Nephron (organoid): ENCODE results near the gene WDR5.

Experiments
- H3K27ac Mint-ChIP-seq, 3 experiments: 2 replicates each; pipeline ENCODE4 v1.8.0; 2020; ENCODE audit warnings: mixed read lengths in 3 of 3, mild to moderate bottlenecking in 2 of 3, moderate library complexity in 1 of 3
- H3K27me3 Mint-ChIP-seq: 2 replicates; pipeline ENCODE4 v1.8.0; 2021; ENCODE audit warnings: low read depth, mild to moderate bottlenecking, moderate library complexity, mixed read lengths
- H3K36me3 Mint-ChIP-seq: 2 replicates; pipeline ENCODE4 v1.8.0; 2020; ENCODE audit warnings: low read depth, mixed read lengths
- H3K4me1 Mint-ChIP-seq: 2 replicates; pipeline ENCODE4 v1.8.0; 2020; ENCODE audit warnings: mixed read lengths
- H3K4me3 Mint-ChIP-seq, 3 experiments: 2 replicates each; pipeline ENCODE4 v1.8.0; 2020; ENCODE audit warnings: mild to moderate bottlenecking in 3 of 3, mixed read lengths in 3 of 3, moderate library complexity in 2 of 3
- H3K9me3 Mint-ChIP-seq: 2 replicates; pipeline ENCODE4 v1.8.0; 2020; ENCODE audit warnings: mixed read lengths
- CTCF ChIP-seq, 3 experiments: fragments of 200-600 bp; sonication (generic); IDR thresholded peaks; one replicate each; pipeline ENCODE4 v1.5.0; 2021; ENCODE audit warnings: antibody characterized with exemption in 3 of 3; ENCODE audit not compliant: unreplicated experiment in 3 of 3

Gene WDR5

DNA sequence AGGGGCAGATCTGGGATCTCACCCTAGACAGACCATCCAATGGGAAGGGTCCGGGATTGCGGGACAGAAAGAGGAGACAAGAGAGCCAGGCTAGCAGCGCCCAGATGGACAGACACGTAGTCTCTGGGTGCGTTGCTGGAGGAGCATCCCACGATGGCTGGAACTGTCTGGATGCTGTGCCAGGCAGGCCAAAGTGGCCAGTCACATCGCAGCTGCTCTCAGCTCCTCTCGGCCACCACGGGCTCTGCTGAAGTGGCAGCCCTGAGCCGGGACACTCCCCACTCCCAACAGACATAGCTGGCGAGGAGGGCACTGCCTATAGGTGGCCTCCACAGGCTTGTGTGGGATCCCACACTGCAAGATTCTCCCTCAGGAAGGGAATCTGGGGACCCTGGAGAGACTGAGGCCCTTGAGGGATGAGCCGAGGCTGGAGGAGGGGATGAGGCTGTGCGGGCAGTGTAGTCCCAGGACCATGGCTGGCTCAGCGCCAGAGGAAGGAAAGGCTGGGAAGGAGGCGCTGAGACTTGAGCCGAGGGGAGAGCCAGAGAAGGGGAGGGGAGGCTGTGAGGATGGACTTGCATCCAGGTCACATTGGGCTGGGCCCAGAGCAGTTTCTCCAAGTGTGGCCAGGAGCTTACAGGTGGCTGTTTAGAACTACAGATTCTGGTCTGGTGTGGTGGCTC is 10.3 kb upstream of the WDR5 start:
- Mint-ChIP-seq H3K27ac (no peak overlapping the region), H3K36me3 (no peaks in the 10 kb centered on the region), H3K4me3 (no peak overlapping the region), H3K27me3 (no peaks in the 10 kb centered on the region), H3K9me3 (no peaks in the 10 kb centered on the region), H3K4me1 (peaks cover 19% of the 10 kb centered on the region)
- TF ChIP-seq CTCF (IDR thresholded peaks at IDR 0.05; ENCODE audit: unreplicated experiment in 3 of 3), result no peak

- no peaks in the 10 kb centered on the region for H3K27me3 Mint-ChIP-seq
- H3K4me3 Mint-ChIP-seq, result no peak overlapping the region
- TF ChIP-seq CTCF (IDR thresholded peaks at IDR 0.05; ENCODE audit: unreplicated experiment in 3 of 3), result no peak
- no peak overlapping the region for H3K27ac Mint-ChIP-seq
- H3K36me3 Mint-ChIP-seq, result no peaks in the 10 kb centered on the region
- H3K9me3 Mint-ChIP-seq, result no peaks in the 10 kb centered on the region
- H3K4me1 Mint-ChIP-seq, result peaks cover 27% of the 10 kb centered on the region
These were observed 9.5 kb upstream of the WDR5 start for GRCh38 chr9:134126373-134126772.

DNA sequence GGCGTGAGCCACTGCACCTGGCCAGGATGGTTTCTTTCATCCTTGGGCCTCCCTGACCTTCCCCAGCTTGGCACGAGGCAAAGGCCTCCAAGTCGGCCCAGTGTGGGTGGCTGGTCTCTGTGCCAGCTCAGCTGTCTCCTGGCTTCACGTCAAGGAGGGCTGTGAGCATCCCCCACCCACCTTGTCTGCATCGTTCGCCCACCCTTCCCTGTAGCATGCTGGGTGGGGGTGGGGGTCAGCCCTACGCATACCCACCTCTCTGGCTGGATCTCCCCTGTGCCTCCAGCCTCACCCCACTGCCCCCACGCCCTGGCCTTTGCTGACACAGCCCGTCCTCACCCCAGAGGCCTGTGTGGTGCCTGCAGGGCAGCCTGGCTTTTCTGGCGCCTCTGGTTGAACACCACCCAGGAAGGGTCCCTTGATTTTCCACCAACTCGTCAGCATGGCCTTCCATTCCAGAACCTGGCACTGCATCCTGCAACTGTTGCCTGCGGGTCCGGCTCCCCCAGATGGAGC is 8.8 kb upstream of the WDR5 start:
- Mint-ChIP-seq H3K36me3 (no peaks in the 10 kb centered on the region), H3K4me1 (peaks cover 33% of the 10 kb centered on the region), H3K9me3 (no peaks in the 10 kb centered on the region), H3K27me3 (no peaks in the 10 kb centered on the region), H3K27ac (no peak overlapping the region), H3K4me3 (no peak overlapping the region)
- TF ChIP-seq CTCF (IDR thresholded peaks at IDR 0.05; ENCODE audit: unreplicated experiment in 3 of 3), result no peak

DNA sequence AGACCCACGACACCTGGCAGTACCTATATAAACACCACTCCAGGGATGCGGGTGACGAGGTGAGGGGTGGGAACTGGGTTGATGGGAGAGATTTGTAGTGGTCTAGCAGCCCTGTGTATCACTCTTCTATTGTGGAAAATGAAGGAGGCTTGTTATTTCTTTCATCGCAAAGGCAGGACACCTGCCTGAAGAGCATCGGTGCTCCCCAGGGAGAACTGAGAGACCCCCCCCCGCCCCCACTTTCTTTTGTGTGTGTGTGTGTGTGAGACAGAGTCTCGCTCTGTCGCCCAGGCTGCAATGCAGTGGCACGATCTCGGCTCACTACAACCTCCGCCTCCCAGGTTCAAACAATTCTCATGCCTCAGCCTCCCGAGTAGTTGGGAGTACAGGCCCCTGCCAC is 8.3 kb upstream of the WDR5 start:
- TF ChIP-seq CTCF (IDR thresholded peaks at IDR 0.05; ENCODE audit: unreplicated experiment in 3 of 3), result no peak
- Mint-ChIP-seq H3K9me3 (no peaks in the 10 kb centered on the region), H3K36me3 (no peaks in the 10 kb centered on the region), H3K4me3 (no peak overlapping the region), H3K4me1 (peaks cover 35% of the 10 kb centered on the region), H3K27me3 (no peaks in the 10 kb centered on the region), H3K27ac (no peak overlapping the region)

- Mint-ChIP-seq H3K27ac (peak overlapping the region; percentile 35 to 74 (median 69)), H3K9me3 (no peaks in the 10 kb centered on the region)
- no peak for TF ChIP-seq CTCF (IDR thresholded peaks at IDR 0.05; ENCODE audit: unreplicated experiment in 3 of 3)
These were observed 6.9 kb upstream of the WDR5 start for GRCh38 chr9:134128727-134129679.

More at GRCh38 chr9:134128727-134129679, 6.9 kb upstream of the WDR5 start:
- Mint-ChIP-seq H3K4me3 (no peak overlapping the region), H3K27me3 (no peaks in the 10 kb centered on the region), H3K4me1 (peaks cover 43% of the 10 kb centered on the region), H3K36me3 (no peaks in the 10 kb centered on the region)
